PC-3 (cell line): ENCODE results near the gene WDR6. TPM values are rescaled to one million over a fixed set of nuclear protein-coding genes. Genes with fewer than 3 reads are reported as not detected.

Source experiments
- ATAC-seq: fragments of 200-7000 bp; cut with Tn5 transposase; 2 replicates; pipeline ENCODE4 v1.9.1; 2020; ENCODE audit warnings: mild to moderate bottlenecking, moderate library complexity
- BruUV-seq: library from RNA; stranded (reverse); fragments of 400-500 nt; replicated peaks from 2 replicates; lab custom pipeline; 2021; lab: Mats Ljungman, UMichigan
- CTCF ChIA-PET: fragments of 300-600 bp; sonication (Branson Sonifier 250); formaldehyde crosslinking; loops from one replicate; lab custom pipeline; 2022; ENCODE audit warnings: antibody characterized with exemption; lab: Charles Lee
- POLR2A ChIA-PET: fragments of 300-600 bp; sonication (Branson Sonifier 250); formaldehyde crosslinking; loops from one replicate; lab custom pipeline; 2022; ENCODE audit warnings: antibody characterized with exemption; ENCODE audit not compliant: unreplicated experiment; lab: Charles Lee
- DNase-seq: peaks from one replicate; pipeline ENCODE4 v3.0.0-alpha.2; 2015
- H2AFZ ChIP-seq: fragments of 300-600 bp; sonication (generic); 2 replicates; pipeline ENCODE4 v1.6.0; 2016; ENCODE audit warnings: antibody characterized with exemption, low read length
- H3F3A ChIP-seq: fragments of 300-600 bp; sonication (generic); one replicate; pipeline ENCODE4 v1.6.0; 2017; ENCODE audit warnings: antibody characterized with exemption, low read length, control low read depth, mild to moderate bottlenecking; ENCODE audit not compliant: unreplicated experiment
- H3K27ac ChIP-seq: fragments of 300-600 bp; sonication (generic); 2 replicates; pipeline ENCODE4 v1.5.1; 2016; ENCODE audit warnings: mild to moderate bottlenecking, low read length
- H3K27me3 ChIP-seq: fragments of 300-600 bp; sonication (generic); 2 replicates; pipeline ENCODE4 v1.6.1; 2016; ENCODE audit warnings: low read length, mixed read lengths
- H3K36me3 ChIP-seq: fragments of 300-600 bp; sonication (generic); 2 replicates; pipeline ENCODE4 v1.6.1; 2016; ENCODE audit warnings: low read depth, mixed run types, low read length, mixed read lengths
- H3K4me1 ChIP-seq: fragments of 300-600 bp; sonication (generic); 2 replicates; pipeline ENCODE4 v1.5.1; 2016; ENCODE audit warnings: low read length; ENCODE audit not compliant: insufficient read depth
- H3K4me2 ChIP-seq: fragments of 300-600 bp; sonication (generic); 2 replicates; pipeline ENCODE4 v1.6.0; 2016; ENCODE audit warnings: low read length
- H3K4me3 ChIP-seq: fragments of 300-600 bp; sonication (generic); 2 replicates; pipeline ENCODE4 v1.5.1; 2016; ENCODE audit warnings: mild to moderate bottlenecking, low read length, mixed read lengths
- H3K79me2 ChIP-seq: fragments of 300-600 bp; sonication (generic); 2 replicates; pipeline ENCODE4 v1.6.1; 2017; ENCODE audit warnings: low read length, mixed read lengths
- H3K9ac ChIP-seq: fragments of 300-600 bp; sonication (generic); 2 replicates; pipeline ENCODE4 v1.6.0; 2016; ENCODE audit warnings: mild to moderate bottlenecking, low read length
- H3K9me2 ChIP-seq: fragments of 300-600 bp; sonication (generic); replicated peaks from 2 replicates; pipeline ENCODE4 v1.6.1; 2016; ENCODE audit warnings: mixed run types, low read length, mixed read lengths
- H3K9me3 ChIP-seq: fragments of 300-600 bp; sonication (generic); 2 replicates; pipeline ENCODE4 v1.6.1; 2016; ENCODE audit warnings: low read length, mixed read lengths
- H4K20me1 ChIP-seq: fragments of 300-600 bp; sonication (generic); 2 replicates; pipeline ENCODE4 v1.6.1; 2016; ENCODE audit warnings: low read length, mixed read lengths
- CTCF ChIP-seq: fragments of 300-600 bp; sonication (generic); conservative IDR thresholded peaks from 2 replicates; pipeline ENCODE4 v1.5.1; 2017; ENCODE audit warnings: antibody characterized with exemption, low read depth, mild to moderate bottlenecking, low read length
- EZH2 ChIP-seq: fragments of 300-600 bp; sonication (generic); IDR thresholded peaks from one replicate; pipeline ENCODE4 v1.6.1; 2017; ENCODE audit warnings: antibody characterized with exemption, mild to moderate bottlenecking, low read length; ENCODE audit not compliant: unreplicated experiment
- EZH2phosphoT487 ChIP-seq: fragments of 300-600 bp; sonication (generic); IDR thresholded peaks from 2 replicates; pipeline ENCODE4 v1.6.1; 2018; ENCODE audit warnings: mild to moderate bottlenecking, antibody characterized with exemption, low read length, borderline replicate concordance
- intact Hi-C: fragments of 100-400 bp; cut with micrococcal nuclease; formaldehyde crosslinking; loops from 2 replicates; pipeline ENCODE4 v1.9.0; 2023
- total RNA-seq: library from RNA; depleted of rRNA; stranded (reverse); fragments of >200 nt; gene quantifications from 2 replicates; pipeline ENCODE4 v1.2.3, GENCODE V29; 2014

WDR6 gene
- total RNA-seq, 1 experiment from 2014 or later, result 92.7 TPM

- H3K9ac ChIP-seq, result no peak overlapping the region
- no TSS peak for BruUV-seq
- H3F3A ChIP-seq, result peaks cover 10% of the 10 kb centered on the region
- no peak overlapping the region for H3K4me3 ChIP-seq
- no peak overlapping the region for H3K27ac ChIP-seq
- peaks cover 40% of the 10 kb centered on the region for H3K4me1 ChIP-seq
- POLR2A ChIA-PET, result no interaction called here
- CTCF ChIA-PET, result no interaction called here
- H3K36me3 ChIP-seq, result peaks cover 57% of the 10 kb centered on the region
- H4K20me1 ChIP-seq, result 0 out of 2 replicates have a peak, but pooled peaks cover 13% of the 10 kb centered on the region
- TF ChIP-seq EZH2phosphoT487 (no peak), EZH2 (no peak)
- H3K9me2 ChIP-seq, result no peaks in the 10 kb centered on the region
- no peak for DNase-seq
- H3K4me2 ChIP-seq, result no peak overlapping the region
- H3K9me3 ChIP-seq, result no peaks in the 10 kb centered on the region
- no peak overlapping the region for H2AFZ ChIP-seq
- intact Hi-C loops, result no loop called here
- peaks cover 73% of the 10 kb centered on the region for H3K79me2 ChIP-seq
- no peaks in the 10 kb centered on the region for H3K27me3 ChIP-seq
- no peak for ATAC-seq
These were observed 18.8 kb downstream of the WDR6 start for GRCh38 chr3:49025793-49026520.

GRCh38 chr3:49026536-49026935, 19.3 kb downstream of the WDR6 start:
- H3K36me3 ChIP-seq, result peaks cover 61% of the 10 kb centered on the region

GRCh38 chr3:49027634-49028033, 20.4 kb downstream of the WDR6 start:
- Histone ChIP-seq H3K4me1 (peaks cover 42% of the 10 kb centered on the region), H3K27ac (no peak overlapping the region), H3K9me2 (no peaks in the 10 kb centered on the region), H3F3A (peaks cover 10% of the 10 kb centered on the region), H3K9me3 (no peaks in the 10 kb centered on the region), H3K27me3 (no peaks in the 10 kb centered on the region), H3K36me3 (peaks cover 72% of the 10 kb centered on the region), H3K4me3 (peak overlapping the region; percentile 83), H3K79me2 (peaks cover 65% of the 10 kb centered on the region), H2AFZ (no peak overlapping the region), H3K9ac (no peak overlapping the region), H3K4me2 (peak overlapping the region; percentile 97), H4K20me1 (0 out of 2 replicates have a peak, but pooled peaks cover 13% of the 10 kb centered on the region)
- no peak for ATAC-seq
- BruUV-seq, result no TSS peak
- intact Hi-C loops, result no loop called here
- POLR2A ChIA-PET, result no interaction called here
- TF ChIP-seq EZH2, result no peak
- no peak for TF ChIP-seq EZH2phosphoT487
- TF ChIP-seq CTCF, result no peak
- CTCF ChIA-PET, result no interaction called here
- DNase-seq, result no peak

More at GRCh38 chr3:49026536-49026935, 19.3 kb downstream of the WDR6 start:
- TF ChIP-seq CTCF, result no peak
- H3K4me1 ChIP-seq, result peaks cover 40% of the 10 kb centered on the region
- H3K4me3 ChIP-seq, result no peak overlapping the region
- H3K4me2 ChIP-seq, result no peak overlapping the region
- H3K79me2 ChIP-seq, result peaks cover 70% of the 10 kb centered on the region
- CTCF ChIA-PET, result no interaction called here
- H4K20me1 ChIP-seq, result 0 out of 2 replicates have a peak, but pooled peaks cover 13% of the 10 kb centered on the region
- no peak overlapping the region for H3K9ac ChIP-seq
- no peak for ATAC-seq
- H3K9me3 ChIP-seq, result no peaks in the 10 kb centered on the region
- POLR2A ChIA-PET, result no interaction called here
- intact Hi-C loops, result no loop called here
- BruUV-seq, result no TSS peak
- no peak for DNase-seq
- no peaks in the 10 kb centered on the region for H3K9me2 ChIP-seq
- no peak overlapping the region for H3K27ac ChIP-seq
- no peaks in the 10 kb centered on the region for H3K27me3 ChIP-seq
- H3F3A ChIP-seq, result peaks cover 10% of the 10 kb centered on the region
- no peak overlapping the region for H2AFZ ChIP-seq
